Activated CD4-positive, alpha-beta T cell treated with anti-CD3 and anti-CD28 coated beads, Interleukin-2, amount 50 U/mL, for 48 hours (primary cell): ENCODE measurements around the gene ZDHHC11.
A peak's percentile ranks its signal among the peaks of the same experiment; 100 is the strongest.
"Not testable (repeated sequence)": the region's sequence is repeated elsewhere in the genome, so short reads cannot be mapped to it uniquely, and the experiment has no call there.

Experiments used
- DNase-seq, 2 experiments: peaks; one replicate each; pipeline ENCODE4 v3.0.0-alpha.2; 2020

Gene ZDHHC11

GRCh38 chr5:856531-857425 is 6.0 kb upstream of the ZDHHC11 start:
- no peak for DNase-seq

GRCh38 chr5:855771-856530 is 5.2 kb upstream of the ZDHHC11 start:
- DNase-seq, result no peak

- no peak for DNase-seq
Measured at GRCh38 chr5:854966-855743, 4.4 kb upstream of the ZDHHC11 start.

- no peak for DNase-seq
Measured at GRCh38 chr5:854217-854616, 3.4 kb upstream of the ZDHHC11 start.

GRCh38 chr5:853416-854090 is 2.8 kb upstream of the ZDHHC11 start:
- DNase-seq, result not testable (repeated sequence)

- no peak for DNase-seq
Measured at GRCh38 chr5:852431-853401, 1.9 kb upstream of the ZDHHC11 start.

- no peak for DNase-seq
Measured at GRCh38 chr5:852018-852417, 1.2 kb upstream of the ZDHHC11 start.

- no peak for DNase-seq
Measured at GRCh38 chr5:851553-851952, 767 bp upstream of the ZDHHC11 start.

GRCh38 chr5:851076-851475 is 290 bp upstream of the ZDHHC11 start:
- no peak for DNase-seq

GRCh38 chr5:849651-850301 is 1.0 kb downstream of the ZDHHC11 start:
- DNase-seq, result no peak

- no peak for DNase-seq
Measured at GRCh38 chr5:848671-849111, 2.1 kb downstream of the ZDHHC11 start.

GRCh38 chr5:847736-848135 is 3.0 kb downstream of the ZDHHC11 start:
- DNase-seq, result not testable (repeated sequence)

GRCh38 chr5:847212-847611 is 3.6 kb downstream of the ZDHHC11 start:
- DNase-seq, result not testable (repeated sequence)

GRCh38 chr5:846602-847091 is 4.1 kb downstream of the ZDHHC11 start:
- DNase-seq, result peak; percentile 36 to 51

GRCh38 chr5:845676-846601 is 4.8 kb downstream of the ZDHHC11 start:
- DNase-seq, result not testable (repeated sequence)

- not testable (repeated sequence) for DNase-seq
Measured at GRCh38 chr5:845031-845675, 5.6 kb downstream of the ZDHHC11 start.

GRCh38 chr5:844426-844825 is 6.4 kb downstream of the ZDHHC11 start:
- not testable (repeated sequence) for DNase-seq

- DNase-seq, result not testable (repeated sequence)
Measured at GRCh38 chr5:843926-844325, 6.9 kb downstream of the ZDHHC11 start.

GRCh38 chr5:843371-843770 is 7.4 kb downstream of the ZDHHC11 start:
- not testable (repeated sequence) for DNase-seq
